Esophagus mucosa (tissue), 1 donor: ENCODE measurements around the gene SFXN5. TPM values are rescaled to one million over a fixed set of nuclear protein-coding genes. Genes with fewer than 3 reads are reported as not detected.

ENCODE experiments used
- ATAC-seq: fragments of 200-7000 bp; cut with Tn5 transposase; one replicate; pipeline ENCODE4 v1.9.1; 2020
- total RNA-seq: library from RNA; stranded (reverse); gene quantifications from one replicate; pipeline ENCODE4 v1.2.4, GENCODE V29; 2023
- donor health status: DM: yes; HTN: yes; CAD: no.

The SFXN5 gene
- total RNA-seq, 1 donor from 2014 or later: 12.2 TPM

DNA sequence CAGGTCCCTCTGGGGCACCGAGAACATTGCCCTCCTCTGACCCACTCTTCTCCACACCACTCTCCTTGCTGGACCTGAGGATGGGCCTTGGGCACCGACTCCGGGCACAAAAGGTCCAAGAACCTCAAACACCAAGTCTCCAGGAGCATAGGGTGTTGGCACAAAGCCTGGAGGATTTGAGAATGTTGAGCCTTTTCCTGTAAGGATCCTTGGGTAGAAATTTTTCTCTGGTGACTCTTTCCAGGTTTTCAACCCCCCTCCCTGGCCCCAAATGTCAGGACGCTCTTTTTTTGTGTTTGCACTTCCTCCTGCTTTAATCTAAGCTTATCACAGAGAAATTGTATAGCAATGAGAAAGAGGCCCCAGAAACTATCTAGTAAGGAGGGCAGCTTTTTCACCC lies 175.1 kb downstream of the SFXN5 start:
- ATAC-seq: no peak

- peak; percentile 27 for ATAC-seq
Measured at GRCh38 chr2:72895759-72896281, 175.7 kb downstream of the SFXN5 start.

DNA sequence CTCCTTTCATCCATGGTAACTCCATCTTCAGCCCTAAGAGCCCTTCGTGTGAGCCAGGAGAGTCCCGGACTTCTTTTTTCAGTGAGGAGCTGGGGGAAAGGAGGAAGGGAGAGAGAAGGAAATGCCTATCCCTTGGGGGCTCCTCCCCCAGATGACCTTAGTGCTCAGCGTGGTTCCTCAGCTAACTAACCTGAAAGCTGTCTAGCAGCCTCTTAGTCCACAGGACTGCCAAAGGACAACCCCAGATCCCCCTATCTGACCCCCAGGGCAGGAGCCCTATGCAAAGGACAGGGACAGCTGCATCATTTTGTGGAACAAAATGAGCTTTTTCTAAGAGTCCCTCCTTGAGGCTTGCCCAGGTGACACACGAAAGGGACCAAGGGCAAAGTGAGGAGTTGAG lies 176.4 kb downstream of the SFXN5 start:
- no peak for ATAC-seq

GRCh38 chr2:72894514-72894913 lies 177.0 kb downstream of the SFXN5 start:
- peak; percentile 76 for ATAC-seq

- ATAC-seq: peak; percentile 76
Measured at GRCh38 chr2:72893594-72894319, 177.8 kb downstream of the SFXN5 start.

- ATAC-seq: peak; percentile 68
Measured at GRCh38 chr2:72892506-72893173, 178.9 kb downstream of the SFXN5 start.

Other genes with a start within 250 kb of the SFXN5 start
- gene EXOC6B, start 245.7 kb downstream of the SFXN5 start, total RNA-seq: 31.6 TPM
- 16.1 TPM for gene SPR, start 184.3 kb downstream of the SFXN5 start, total RNA-seq
- gene EMX1, start 154.2 kb downstream of the SFXN5 start, total RNA-seq: not detected
- 10.4 TPM for gene RAB11FIP5, start 41.2 kb upstream of the SFXN5 start, total RNA-seq
- not detected for gene NOTO, start 130.9 kb upstream of the SFXN5 start, total RNA-seq
- gene SMYD5, start 142.5 kb upstream of the SFXN5 start, total RNA-seq: 11.7 TPM
- gene PRADC1, start 161.5 kb upstream of the SFXN5 start, total RNA-seq: 19.0 TPM
- 253 TPM for gene CCT7, start 162.6 kb upstream of the SFXN5 start, total RNA-seq
- gene FBXO41, start 212.8 kb upstream of the SFXN5 start, total RNA-seq: 0.92 TPM
- gene EGR4, start 221.8 kb upstream of the SFXN5 start, total RNA-seq: not detected